ENCODE data around the gene ZRANB3.

Gene ZRANB3

GRCh38 chr2:135528006-135528405, 3.0 kb downstream of the ZRANB3 start:
- no peak for DNase-seq
- no peak for TF ChIP-seq POLR2A (IDR thresholded peaks at IDR 0.05; ENCODE audit: low read length)
- no peak for TF ChIP-seq GATA1 (IDR thresholded peaks at IDR 0.05; ENCODE audit: low read depth, low read length)

- no peak for DNase-seq
- no peak for TF ChIP-seq GATA1 (IDR thresholded peaks at IDR 0.05; ENCODE audit: low read depth, low read length)
- no peak for TF ChIP-seq POLR2A (IDR thresholded peaks at IDR 0.05; ENCODE audit: low read length)
These were observed 5.2 kb downstream of the ZRANB3 start for GRCh38 chr2:135525786-135526185.

- TF ChIP-seq GATA1 (IDR thresholded peaks at IDR 0.05; ENCODE audit: low read depth, low read length) (no peak), POLR2A (IDR thresholded peaks at IDR 0.05; ENCODE audit: low read length) (no peak)
- no peak for DNase-seq
These were observed 18.9 kb downstream of the ZRANB3 start for GRCh38 chr2:135512099-135512498.

- DNase-seq, result no peak
- no peak for TF ChIP-seq GATA1 (IDR thresholded peaks at IDR 0.05; ENCODE audit: low read depth, low read length)
These were observed 20.4 kb downstream of the ZRANB3 start for GRCh38 chr2:135510577-135510976.

GRCh38 chr2:135504811-135505210, 26.2 kb downstream of the ZRANB3 start:
- no peak for DNase-seq
- TF ChIP-seq POLR2A (IDR thresholded peaks at IDR 0.05; ENCODE audit: low read length), result no peak
- no peak for TF ChIP-seq GATA1 (IDR thresholded peaks at IDR 0.05; ENCODE audit: low read depth, low read length)

- DNase-seq, result peak; percentile 6 to 8
These were observed 32.4 kb downstream of the ZRANB3 start for GRCh38 chr2:135498588-135498987.

GRCh38 chr2:135494917-135495316, 36.1 kb downstream of the ZRANB3 start:
- DNase-seq, result no peak
- TF ChIP-seq GATA1 (IDR thresholded peaks at IDR 0.05; ENCODE audit: low read depth, low read length) (no peak), POLR2A (IDR thresholded peaks at IDR 0.05; ENCODE audit: low read length) (no peak)

- no peak for DNase-seq
- TF ChIP-seq POLR2A (IDR thresholded peaks at IDR 0.05; ENCODE audit: low read length), result no peak
- no peak for TF ChIP-seq GATA1 (IDR thresholded peaks at IDR 0.05; ENCODE audit: low read depth, low read length)
These were observed 36.5 kb downstream of the ZRANB3 start for GRCh38 chr2:135494503-135494902.

- no peak for TF ChIP-seq GATA1 (IDR thresholded peaks at IDR 0.05; ENCODE audit: low read depth, low read length)
- TF ChIP-seq POLR2A (IDR thresholded peaks at IDR 0.05; ENCODE audit: low read length), result no peak
- DNase-seq, result no peak
These were observed 40.6 kb downstream of the ZRANB3 start for GRCh38 chr2:135490376-135490775.

GRCh38 chr2:135485441-135485840, 45.6 kb downstream of the ZRANB3 start:
- DNase-seq, result no peak
- TF ChIP-seq GATA1 (IDR thresholded peaks at IDR 0.05; ENCODE audit: low read depth, low read length) (no peak), POLR2A (IDR thresholded peaks at IDR 0.05; ENCODE audit: low read length) (no peak)

- TF ChIP-seq GATA1 (IDR thresholded peaks at IDR 0.05; ENCODE audit: low read depth, low read length), result no peak
- no peak for DNase-seq
These were observed 55.9 kb downstream of the ZRANB3 start for GRCh38 chr2:135475128-135475527.

GRCh38 chr2:135473567-135473966, 57.5 kb downstream of the ZRANB3 start:
- DNase-seq, result peak; percentile 35 to 53
- no peak for TF ChIP-seq POLR2A (IDR thresholded peaks at IDR 0.05; ENCODE audit: low read length)
- TF ChIP-seq GATA1 (IDR thresholded peaks at IDR 0.05; ENCODE audit: low read depth, low read length), result no peak

GRCh38 chr2:135471106-135471505, 59.9 kb downstream of the ZRANB3 start:
- DNase-seq, result no peak
- TF ChIP-seq POLR2A (IDR thresholded peaks at IDR 0.05; ENCODE audit: low read length) (no peak), GATA1 (IDR thresholded peaks at IDR 0.05; ENCODE audit: low read depth, low read length) (no peak)

- no peak for TF ChIP-seq POLR2A (IDR thresholded peaks at IDR 0.05; ENCODE audit: low read length)
- no peak for TF ChIP-seq GATA1 (IDR thresholded peaks at IDR 0.05; ENCODE audit: low read depth, low read length)
- no peak for DNase-seq
These were observed 73.7 kb downstream of the ZRANB3 start for GRCh38 chr2:135457279-135457678.

GRCh38 chr2:135456835-135457234, 74.2 kb downstream of the ZRANB3 start:
- DNase-seq, result no peak
- TF ChIP-seq GATA1 (IDR thresholded peaks at IDR 0.05; ENCODE audit: low read depth, low read length) (no peak), POLR2A (IDR thresholded peaks at IDR 0.05; ENCODE audit: low read length) (no peak)

GRCh38 chr2:135456431-135456830, 74.6 kb downstream of the ZRANB3 start:
- DNase-seq, result no peak
- TF ChIP-seq POLR2A (IDR thresholded peaks at IDR 0.05; ENCODE audit: low read length) (no peak), GATA1 (IDR thresholded peaks at IDR 0.05; ENCODE audit: low read depth, low read length) (no peak)
